ENCODE data around the gene PRR16.
A peak's percentile ranks its signal among the peaks of the same experiment; 100 is the strongest.

Gene PRR16

GRCh38 chr5:120461251-120461650, 2.8 kb upstream of the PRR16 start:
- no peak for DNase-seq (ENCODE audit: low spot score)
- no peak for TF ChIP-seq CTCF (IDR thresholded peaks at IDR 0.05)
- Histone ChIP-seq H3K27ac (no peak overlapping the region), H3K4me3 (no peak overlapping the region)

GRCh38 chr5:120463006-120463680, 957 bp upstream of the PRR16 start:
- no peak for TF ChIP-seq CTCF (IDR thresholded peaks at IDR 0.05)
- peak overlapping the region in 1 of 2 donors; percentile 64 for H3K27ac ChIP-seq
- H3K4me3 ChIP-seq, result peak overlapping the region; percentile 77
- no peak for DNase-seq (ENCODE audit: low spot score)

GRCh38 chr5:120464627-120465435, 731 bp downstream of the PRR16 start:
- TF ChIP-seq CTCF (IDR thresholded peaks at IDR 0.05), result no peak
- Histone ChIP-seq H3K4me3 (peak overlapping the region; percentile 77), H3K27ac (peak overlapping the region; percentile 64 to 91)
- DNase-seq (ENCODE audit: low spot score), result peak; percentile 78

- Histone ChIP-seq H3K4me3 (peak overlapping the region; percentile 77), H3K27ac (peak overlapping the region; percentile 64 to 91)
- DNase-seq (ENCODE audit: low spot score), result peak; percentile 75
- TF ChIP-seq CTCF (IDR thresholded peaks at IDR 0.05), result no peak
These were observed 1.4 kb downstream of the PRR16 start for GRCh38 chr5:120465436-120465961.

- H3K27ac ChIP-seq, result peak overlapping the region; percentile 64 to 91
- no peak for DNase-seq (ENCODE audit: low spot score)
- H3K4me3 ChIP-seq, result peak overlapping the region; percentile 77
- TF ChIP-seq CTCF (IDR thresholded peaks at IDR 0.05), result no peak
These were observed 2.4 kb downstream of the PRR16 start for GRCh38 chr5:120466341-120467006.

- TF ChIP-seq CTCF (IDR thresholded peaks at IDR 0.05), result no peak
- Histone ChIP-seq H3K27ac (no peak overlapping the region), H3K4me3 (no peak overlapping the region)
- no peak for DNase-seq (ENCODE audit: low spot score)
These were observed 7.9 kb downstream of the PRR16 start for GRCh38 chr5:120471971-120472370.

Measured in coronary artery (tissue), 2 donors.